Stimulated activated naive CD8-positive, alpha-beta T cell treated with anti-CD3 and anti-CD28 coated beads, Interleukin-15, Interleukin-2, amounts not matched to agents 100 ng/mL and 50 ng/mL, for 24 hours (primary cell): ENCODE measurements around the gene BRD9.
"Not testable (repeated sequence)": the region's sequence is repeated elsewhere in the genome, so short reads cannot be mapped to it uniquely, and the experiment has no call there.

Source experiments
- H3K27ac Mint-ChIP-seq: one replicate; pipeline ENCODE4 v1.8.0; 2021; ENCODE audit warnings: mild to moderate bottlenecking, mixed read lengths
- H3K27me3 Mint-ChIP-seq: one replicate; pipeline ENCODE4 v1.8.0; 2021; ENCODE audit warnings: mixed read lengths
- H3K36me3 Mint-ChIP-seq: one replicate; pipeline ENCODE4 v1.8.0; 2021; ENCODE audit warnings: low read depth, mixed read lengths
- H3K4me1 Mint-ChIP-seq: one replicate; pipeline ENCODE4 v1.8.0; 2021; ENCODE audit warnings: low read depth, mixed read lengths
- H3K4me3 Mint-ChIP-seq: one replicate; pipeline ENCODE4 v1.8.0; 2021; ENCODE audit warnings: mild to moderate bottlenecking, mixed read lengths
- H3K9me3 Mint-ChIP-seq: one replicate; pipeline ENCODE4 v1.8.0; 2021; ENCODE audit warnings: mixed read lengths

The BRD9 gene

GRCh38 chr5:843926-844325 lies 48.7 kb downstream of the BRD9 start:
- H3K9me3 Mint-ChIP-seq, H3K27me3 Mint-ChIP-seq, H3K4me3 Mint-ChIP-seq, H3K36me3 Mint-ChIP-seq, H3K27ac Mint-ChIP-seq, H3K4me1 Mint-ChIP-seq: not testable (repeated sequence)

- not testable (repeated sequence) for H3K27ac Mint-ChIP-seq, H3K4me3 Mint-ChIP-seq, H3K27me3 Mint-ChIP-seq, H3K36me3 Mint-ChIP-seq, H3K9me3 Mint-ChIP-seq, H3K4me1 Mint-ChIP-seq
Measured at GRCh38 chr5:843371-843770, 49.2 kb downstream of the BRD9 start.

- H3K9me3 Mint-ChIP-seq, H3K27ac Mint-ChIP-seq, H3K36me3 Mint-ChIP-seq, H3K4me1 Mint-ChIP-seq, H3K4me3 Mint-ChIP-seq, H3K27me3 Mint-ChIP-seq: not testable (repeated sequence)
Measured at GRCh38 chr5:842402-843221, 50.0 kb downstream of the BRD9 start.

- H3K36me3 Mint-ChIP-seq, H3K27ac Mint-ChIP-seq, H3K4me1 Mint-ChIP-seq, H3K4me3 Mint-ChIP-seq, H3K27me3 Mint-ChIP-seq, H3K9me3 Mint-ChIP-seq: not testable (repeated sequence)
Measured at GRCh38 chr5:841531-842401, 50.8 kb downstream of the BRD9 start.

DNA sequence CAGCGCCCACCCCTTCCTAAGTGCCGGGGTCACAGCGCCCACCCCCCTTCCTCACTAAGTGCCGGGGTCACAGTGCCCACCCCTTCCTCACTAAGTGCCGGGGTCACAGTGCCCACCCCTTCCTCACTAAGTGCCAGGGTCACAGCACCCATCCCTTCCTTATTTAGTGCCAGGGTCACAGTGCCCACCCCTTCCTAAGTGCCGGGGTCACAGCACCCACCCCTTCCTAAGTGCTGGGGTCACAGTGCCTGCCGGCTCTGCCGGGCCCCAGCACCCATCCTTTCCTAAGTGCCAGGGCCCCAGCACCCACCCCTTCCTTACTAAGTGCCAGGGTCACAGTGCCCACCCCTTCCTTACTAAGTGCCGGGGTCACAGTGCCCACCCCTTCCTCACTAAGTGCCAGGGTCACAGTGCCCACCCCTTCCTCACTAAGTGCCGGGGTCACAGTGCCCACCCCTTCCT lies 51.6 kb downstream of the BRD9 start:
- H3K36me3 Mint-ChIP-seq, H3K27ac Mint-ChIP-seq, H3K9me3 Mint-ChIP-seq, H3K4me3 Mint-ChIP-seq, H3K27me3 Mint-ChIP-seq, H3K4me1 Mint-ChIP-seq: not testable (repeated sequence)

DNA sequence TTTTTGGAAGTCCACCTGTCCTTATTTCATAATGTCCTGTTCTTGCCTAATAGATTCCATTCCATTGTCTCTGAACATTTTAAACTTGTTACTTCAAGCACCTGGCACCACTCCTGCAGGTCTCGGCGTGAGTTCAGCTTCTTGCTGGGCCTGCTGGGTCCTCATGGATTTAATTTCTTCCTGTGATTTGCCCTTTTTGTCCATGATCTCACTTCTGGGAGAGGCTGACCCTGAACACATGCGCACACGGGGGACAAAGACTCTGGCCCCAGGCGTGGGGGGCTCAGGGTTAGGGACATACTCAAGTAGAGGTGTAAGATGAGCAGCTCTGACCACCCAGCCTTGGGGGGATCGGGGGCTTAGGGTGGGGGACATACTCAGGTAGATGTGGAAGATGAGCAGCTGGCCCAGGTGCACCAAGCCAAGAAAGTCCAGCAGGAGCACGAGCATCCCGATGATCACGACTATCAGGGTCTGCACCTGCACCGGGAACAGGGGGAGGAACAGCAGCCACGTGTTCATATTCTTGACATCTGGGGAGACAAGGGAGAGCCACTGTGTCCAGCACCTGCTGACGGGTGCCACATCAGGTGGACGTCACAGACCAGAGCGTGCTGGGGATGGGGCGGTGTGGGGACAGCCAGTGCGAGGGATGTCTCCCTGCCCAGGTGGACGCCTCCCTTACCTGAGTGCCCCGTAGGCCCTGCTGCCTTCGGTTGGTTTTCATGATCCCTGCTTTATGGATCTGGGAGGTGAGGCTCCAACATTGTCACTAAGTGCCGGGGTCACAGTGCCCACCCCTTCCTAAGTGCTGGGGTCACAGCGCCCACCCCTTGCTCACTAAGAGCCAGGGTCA lies 52.3 kb downstream of the BRD9 start:
- not testable (repeated sequence) for H3K36me3 Mint-ChIP-seq, H3K27ac Mint-ChIP-seq, H3K4me3 Mint-ChIP-seq, H3K4me1 Mint-ChIP-seq, H3K9me3 Mint-ChIP-seq, H3K27me3 Mint-ChIP-seq

DNA sequence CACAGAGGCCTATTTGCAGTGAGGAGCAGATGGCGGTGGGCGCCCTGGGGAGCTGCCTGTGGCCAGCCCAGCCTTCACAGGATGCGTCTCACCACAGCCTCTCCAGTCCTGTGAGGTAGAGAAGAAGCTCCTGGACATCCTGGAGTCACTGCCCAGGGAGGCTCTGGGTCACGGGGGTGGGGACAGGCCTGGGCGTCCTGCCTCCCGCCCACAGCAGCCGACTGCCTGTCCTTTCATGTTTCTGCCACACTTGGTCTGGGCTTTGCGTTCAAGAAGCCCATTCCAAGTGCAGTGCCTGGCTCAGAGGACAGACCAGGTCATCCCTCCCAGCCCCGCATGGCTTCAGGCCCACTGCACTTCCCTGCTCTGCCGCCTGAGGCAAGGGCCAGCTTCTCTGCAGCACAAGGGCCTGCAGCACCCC lies 54.2 kb downstream of the BRD9 start:
- H3K4me3 Mint-ChIP-seq, H3K27ac Mint-ChIP-seq, H3K27me3 Mint-ChIP-seq, H3K4me1 Mint-ChIP-seq, H3K36me3 Mint-ChIP-seq, H3K9me3 Mint-ChIP-seq: not testable (repeated sequence)

GRCh38 chr5:837621-838121 lies 54.9 kb downstream of the BRD9 start:
- H3K4me1 Mint-ChIP-seq, H3K36me3 Mint-ChIP-seq, H3K4me3 Mint-ChIP-seq, H3K9me3 Mint-ChIP-seq, H3K27ac Mint-ChIP-seq: not testable (repeated sequence)
- peaks cover 11% of the 10 kb centered on the region for H3K27me3 Mint-ChIP-seq

DNA sequence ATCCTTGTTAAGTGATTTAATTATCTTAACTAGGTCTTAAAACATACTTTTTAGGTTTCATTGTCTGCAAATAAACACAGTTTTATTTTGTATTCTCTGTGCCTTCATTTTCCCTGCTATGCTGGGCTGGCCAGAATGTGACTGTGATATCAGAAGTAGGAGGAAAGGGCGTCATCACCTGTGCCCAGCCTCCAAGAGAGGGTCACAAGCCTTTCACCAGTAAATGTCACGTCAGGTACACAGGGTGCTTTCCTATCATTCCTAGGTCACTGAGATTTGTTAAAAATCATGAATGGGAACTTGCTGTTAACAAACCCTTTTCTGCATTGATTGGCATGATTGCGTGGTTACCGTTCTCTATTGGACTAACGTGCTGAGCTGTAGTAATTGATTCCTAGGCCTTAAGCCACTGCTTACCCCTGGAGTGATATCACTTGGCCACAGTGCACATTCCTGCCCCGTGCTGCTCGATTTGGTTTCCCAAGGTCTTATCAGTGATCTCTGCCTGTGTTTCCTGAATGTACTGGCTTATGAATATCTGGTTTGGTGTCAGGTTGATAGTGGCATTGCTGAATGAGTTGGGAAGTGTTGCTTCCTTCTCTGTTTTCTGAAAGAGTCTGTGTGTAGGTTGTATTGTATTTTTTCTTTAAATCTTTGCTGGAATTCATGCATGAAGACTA lies 56.5 kb downstream of the BRD9 start:
- not testable (repeated sequence) for H3K9me3 Mint-ChIP-seq, H3K36me3 Mint-ChIP-seq, H3K4me1 Mint-ChIP-seq, H3K4me3 Mint-ChIP-seq, H3K27ac Mint-ChIP-seq
- peaks cover 14% of the 10 kb centered on the region for H3K27me3 Mint-ChIP-seq

GRCh38 chr5:834013-834412 lies 58.6 kb downstream of the BRD9 start:
- H3K27ac Mint-ChIP-seq, H3K9me3 Mint-ChIP-seq, H3K4me3 Mint-ChIP-seq, H3K4me1 Mint-ChIP-seq, H3K36me3 Mint-ChIP-seq: not testable (repeated sequence)
- H3K27me3 Mint-ChIP-seq: peaks cover 18% of the 10 kb centered on the region

DNA sequence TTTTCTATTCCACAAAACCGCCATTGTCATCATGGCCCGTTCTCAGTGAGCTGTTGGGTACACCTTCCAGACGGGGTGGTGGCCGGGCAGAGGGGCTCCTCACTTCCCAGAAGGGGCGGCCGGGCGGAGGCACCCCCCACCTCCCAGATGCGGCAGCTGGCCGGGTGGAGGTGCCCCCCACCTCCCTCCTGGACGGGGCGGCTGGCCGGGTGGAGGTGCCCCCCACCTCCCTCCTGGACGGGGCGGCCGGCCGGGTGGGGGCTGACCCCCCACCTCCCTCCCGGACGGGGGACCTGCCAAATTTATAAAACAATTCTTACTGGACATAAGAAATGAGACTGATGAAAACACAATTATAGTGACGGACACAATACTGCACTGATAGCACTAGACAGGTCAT lies 64.4 kb downstream of the BRD9 start:
- H3K27me3 Mint-ChIP-seq, H3K4me3 Mint-ChIP-seq, H3K4me1 Mint-ChIP-seq, H3K27ac Mint-ChIP-seq, H3K9me3 Mint-ChIP-seq: not testable (repeated sequence)
- H3K36me3 Mint-ChIP-seq: peaks cover 13% of the 10 kb centered on the region

- not testable (repeated sequence) for H3K27me3 Mint-ChIP-seq, H3K9me3 Mint-ChIP-seq, H3K4me3 Mint-ChIP-seq, H3K4me1 Mint-ChIP-seq, H3K27ac Mint-ChIP-seq
- H3K36me3 Mint-ChIP-seq: peaks cover 16% of the 10 kb centered on the region
Measured at GRCh38 chr5:825544-825943, 67.1 kb downstream of the BRD9 start.

- H3K4me1 Mint-ChIP-seq: no peaks in the 10 kb centered on the region
- H3K9me3 Mint-ChIP-seq: no peaks in the 10 kb centered on the region
- H3K27ac Mint-ChIP-seq: no peak overlapping the region
- H3K36me3 Mint-ChIP-seq: peaks cover 13% of the 10 kb centered on the region
- peaks cover 5% of the 10 kb centered on the region for H3K27me3 Mint-ChIP-seq
- H3K4me3 Mint-ChIP-seq: no peak overlapping the region
Measured at GRCh38 chr5:821504-821903, 71.1 kb downstream of the BRD9 start.

DNA sequence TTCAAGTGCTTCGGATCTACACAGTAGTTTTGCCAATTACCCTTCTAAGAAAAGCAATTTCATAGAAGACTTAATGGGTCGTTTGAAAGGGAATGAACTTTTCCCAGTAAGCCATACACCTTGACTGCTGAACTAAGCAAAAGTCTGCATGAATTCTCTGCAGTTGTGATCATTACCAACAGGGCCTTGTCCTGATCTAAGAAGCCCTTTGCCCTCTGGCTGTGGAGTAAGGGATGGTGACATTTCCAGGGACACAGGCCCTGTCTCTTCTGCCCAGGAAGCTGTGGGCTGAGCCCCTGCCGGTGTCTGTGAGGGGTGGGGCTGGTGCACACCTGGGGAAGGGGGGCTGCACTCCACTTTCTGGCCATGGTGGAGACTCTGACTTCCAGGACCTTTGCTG lies 72.4 kb downstream of the BRD9 start:
- H3K4me3 Mint-ChIP-seq: no peak overlapping the region
- no peak overlapping the region for H3K27ac Mint-ChIP-seq
- H3K27me3 Mint-ChIP-seq: peaks cover 13% of the 10 kb centered on the region
- H3K9me3 Mint-ChIP-seq: peaks cover 5% of the 10 kb centered on the region
- H3K36me3 Mint-ChIP-seq: peaks cover 13% of the 10 kb centered on the region
- no peaks in the 10 kb centered on the region for H3K4me1 Mint-ChIP-seq
